ENCODE measurements around the gene UBE2L3. TPM values are rescaled to one million over a fixed set of nuclear protein-coding genes. Genes with fewer than 3 reads are reported as not detected.

UBE2L3 gene
- total and polyA plus RNA-seq, 2 of the 13 experiments (the other 11 are each of a cell fraction or from before 2014, with no cell fraction given): 30.2 to 58.1 TPM

GRCh38 chr22:21589396-21589795 is 21.9 kb downstream of the UBE2L3 start:
- Histone ChIP-seq H3K36me3 (replicated peaks in 1 of 2; ENCODE audit: control insufficient read depth in 1 of 2, insufficient read depth in 2 of 2, low read length in 2 of 2) (peaks cover 20 to 57% of the 10 kb centered on the region in 2 experiments), H3K79me2 (ENCODE audit: insufficient read depth, low read length) (peaks cover 90% of the 10 kb centered on the region), H3K4me2 (ENCODE audit: low read depth, low read length) (no peak overlapping the region), H2AFZ (ENCODE audit: low read length) (no peak overlapping the region), H3K4me1 (ENCODE audit: insufficient read depth, low read length) (no peaks in the 10 kb centered on the region), H3K9me3 (ENCODE audit: low read length) (no peaks in the 10 kb centered on the region), H3K27me3 (ENCODE audit: control insufficient read depth in 1 of 2, insufficient read depth in 2 of 2, low read length in 2 of 2) (no peaks in the 10 kb centered on the region), H4K20me1 (ENCODE audit: insufficient read depth, low read length) (peaks cover 73% of the 10 kb centered on the region), H3K27ac (ENCODE audit: extremely low read length, insufficient read depth, low read length) (no peak overlapping the region), H3K9ac (ENCODE audit: insufficient read depth, low read depth, low read length) (no peak overlapping the region), H3K4me3 (replicated peaks in 1 of 3; ENCODE audit: insufficient read depth in 1 of 3, low read depth in 2 of 3, low read length in 3 of 3) (no peak overlapping the region)
- in situ Hi-C loops (cut with HindIII; ENCODE audit: extremely low pct_ligation_motif_present, low pct_unique_long_range_greater_than_20kb): no loop called here
- CTCF ChIA-PET (ENCODE audit: low intra/inter-chr PET ratio, low total read pairs): no interaction called here
- TF ChIP-seq STAT5B (CRISPR knock-in tag; IDR thresholded peaks at IDR 0.05) (no peak), RBM22 (optimal IDR thresholded peaks at IDR 0.05; ENCODE audit: low read length) (peak; percentile 28)
- no peak for DNase-seq (ENCODE audit: low spot score)
- POLR2A ChIA-PET: no interaction called here
- no peak for ATAC-seq
- FAIRE-seq: no peak
- intact Hi-C loops (cut with micrococcal nuclease; ENCODE audit: unreplicated experiment): no loop called here
- no TSS peak for BruUV-seq (replicated peaks)
- WGBS (ENCODE audit: low lambda C conversion rate): 96% methylated on average over 8 of the region's 8 CpGs

- in situ Hi-C loops (cut with HindIII; ENCODE audit: extremely low pct_ligation_motif_present, low pct_unique_long_range_greater_than_20kb) (no loop called here), intact Hi-C loops (cut with micrococcal nuclease; ENCODE audit: unreplicated experiment) (loop anchor here (5.0 kb wide), 1 partner anchor 51 kb away; the partner anchor contains the start of gene SDF2L1)
- H3K4me3 ChIP-seq (replicated peaks in 1 of 3; ENCODE audit: insufficient read depth in 1 of 3, low read depth in 2 of 3, low read length in 3 of 3): no peak overlapping the region
- ChIA-PET CTCF (ENCODE audit: low intra/inter-chr PET ratio, low total read pairs) (no interaction called here), POLR2A (no interaction called here)
- peaks cover 88% of the 10 kb centered on the region for H3K79me2 ChIP-seq (ENCODE audit: insufficient read depth, low read length)
- peaks cover 22 to 72% of the 10 kb centered on the region in 2 experiments for H3K36me3 ChIP-seq (replicated peaks in 1 of 2; ENCODE audit: control insufficient read depth in 1 of 2, insufficient read depth in 2 of 2, low read length in 2 of 2)
- no peak overlapping the region for H3K4me2 ChIP-seq (ENCODE audit: low read depth, low read length)
- H3K27ac ChIP-seq (ENCODE audit: extremely low read length, insufficient read depth, low read length): no peak overlapping the region
- WGBS (ENCODE audit: low lambda C conversion rate): 97% methylated on average over 9 of the region's 9 CpGs
- no peaks in the 10 kb centered on the region for H3K9me3 ChIP-seq (ENCODE audit: low read length)
- DNase-seq (ENCODE audit: low spot score) (no peak), ATAC-seq (no peak), FAIRE-seq (no peak)
- no TSS peak for BruUV-seq (replicated peaks)
- H4K20me1 ChIP-seq (ENCODE audit: insufficient read depth, low read length): peaks cover 67% of the 10 kb centered on the region
- no peak overlapping the region for H3K9ac ChIP-seq (ENCODE audit: insufficient read depth, low read depth, low read length)
- no peaks in the 10 kb centered on the region for H3K27me3 ChIP-seq (ENCODE audit: control insufficient read depth in 1 of 2, insufficient read depth in 2 of 2, low read length in 2 of 2)
- no peak overlapping the region for H2AFZ ChIP-seq (ENCODE audit: low read length)
- H3K4me1 ChIP-seq (ENCODE audit: insufficient read depth, low read length): no peaks in the 10 kb centered on the region
- TF ChIP-seq CHCHD3 (CRISPR knock-in tag; IDR thresholded peaks at IDR 0.05): no peak
- no peak for TF ChIP-seq ZNF704 (CRISPR knock-in tag; IDR thresholded peaks at IDR 0.05; ENCODE audit: borderline replicate concordance)
- no peak for TF ChIP-seq ELF4 (CRISPR knock-in tag; IDR thresholded peaks at IDR 0.05; ENCODE audit: borderline replicate concordance)
- TF ChIP-seq FOXC1 (CRISPR knock-in tag; IDR thresholded peaks at IDR 0.05; ENCODE audit: borderline replicate concordance): no peak
- no peak for TF ChIP-seq JUN (CRISPR knock-in tag; IDR thresholded peaks at IDR 0.05)
- no peak for TF ChIP-seq SKI (IDR thresholded peaks at IDR 0.05; ENCODE audit: partially characterized antibody)
- no peak for TF ChIP-seq LRRFIP1 (CRISPR knock-in tag; conservative IDR thresholded peaks at IDR 0.05)
- TF ChIP-seq ZNF337 (CRISPR knock-in tag; IDR thresholded peaks at IDR 0.05; ENCODE audit: borderline replicate concordance, low read depth): no peak
Observed at GRCh38 chr22:21590809-21591641, 23.5 kb downstream of the UBE2L3 start.
